IPS-NIHi7 (cell line): ENCODE results near the gene SVBP.
A peak's percentile ranks its signal among the peaks of the same experiment; 100 is the strongest.
"Not testable (repeated sequence)": the region's sequence is repeated elsewhere in the genome, so short reads cannot be mapped to it uniquely, and the experiment has no call there.

Experiments used
- DNase-seq: peaks from one replicate; pipeline ENCODE4 v3.0.0; 2012; ENCODE audit warnings: mixed read lengths; ENCODE audit errors: extremely low spot score

SVBP gene

GRCh38 chr1:42816585-42817439 is at the start of gene SVBP, which contains the start of gene ERMAP:
TSS of gene SVBP (minus strand) at chr1:42817397. CDS start at chr1:42816544, 853 bp downstream.
TSS of gene ERMAP (plus strand) at chr1:42817122. CDS start at chr1:42830449, 13,327 bp downstream.
- DNase-seq, result peak; percentile 98

- DNase-seq, result no peak
Measured at GRCh38 chr1:42866549-42866948, 49.4 kb upstream of the SVBP start.

GRCh38 chr1:42861014-42861399 is 43.8 kb upstream of the SVBP start:
- DNase-seq, result no peak

GRCh38 chr1:42860339-42861013 is 43.3 kb upstream of the SVBP start:
- no peak for DNase-seq

- not testable (repeated sequence) for DNase-seq
Measured at GRCh38 chr1:42859366-42859765, 42.2 kb upstream of the SVBP start.

- DNase-seq, result not testable (repeated sequence)
Measured at GRCh38 chr1:42856554-42856953, 39.4 kb upstream of the SVBP start.

- DNase-seq, result no peak
Measured at GRCh38 chr1:42853116-42853884, 36.1 kb upstream of the SVBP start.

GRCh38 chr1:42852608-42852980 is 35.4 kb upstream of the SVBP start:
- no peak for DNase-seq

- no peak for DNase-seq
Measured at GRCh38 chr1:42851960-42852607, 34.9 kb upstream of the SVBP start.

GRCh38 chr1:42851420-42851819 is 34.2 kb upstream of the SVBP start:
- no peak for DNase-seq

- DNase-seq, result no peak
Measured at GRCh38 chr1:42849944-42850343, 32.7 kb upstream of the SVBP start.

- DNase-seq, result no peak
Measured at GRCh38 chr1:42848823-42849537, 31.8 kb upstream of the SVBP start.

GRCh38 chr1:42847721-42848460 is 30.7 kb upstream of the SVBP start:
- DNase-seq, result no peak

- no peak for DNase-seq
Measured at GRCh38 chr1:42847111-42847595, 30.0 kb upstream of the SVBP start.

GRCh38 chr1:42846257-42847110 is 29.3 kb upstream of the SVBP start, which contains the start of gene ZNF691:
TSS of gene ZNF691 (plus strand) at chr1:42846613. CDS start at chr1:42849659, 3,046 bp downstream.
- peak; percentile 99 for DNase-seq

- no peak for DNase-seq
Measured at GRCh38 chr1:42845866-42846256, 28.7 kb upstream of the SVBP start.

- DNase-seq, result no peak
Measured at GRCh38 chr1:42845193-42845592, 28.0 kb upstream of the SVBP start.

- no peak for DNase-seq
Measured at GRCh38 chr1:42844592-42845140, 27.5 kb upstream of the SVBP start.
